ENCODE measurements around the gene NEK11.

GRCh38 chr3:131388490-131388799 lies 361.8 kb downstream of the NEK11 start:
- TF ChIP-seq CTCF (IDR thresholded peaks at IDR 0.05) (no peak), POLR2A (IDR thresholded peaks at IDR 0.05) (no peak)

Measured in uterus (tissue), 2 donors.